Breast epithelium (tissue), 3 donors: ENCODE measurements around the gene ZMIZ1.

Source experiments
- POLR2AphosphoS5 ChIP-seq, 3 donors: sonication (generic); formaldehyde crosslinking; IDR thresholded peaks; one replicate each; pipeline ENCODE4 v1.6.1; 2017; ENCODE audit warnings: antibody characterized with exemption in 3 of 3
- TF ChIP-seq, protein P1 (sequence below), 3 donors: fragments of 450-650 bp; IDR thresholded peaks; one replicate each; pipeline ENCODE4 v1.5.1; 2016 to 2017; ENCODE audit warnings: antibody characterized with exemption in 3 of 3, mild to moderate bottlenecking in 3 of 3, moderate library complexity in 3 of 3

DNA sequence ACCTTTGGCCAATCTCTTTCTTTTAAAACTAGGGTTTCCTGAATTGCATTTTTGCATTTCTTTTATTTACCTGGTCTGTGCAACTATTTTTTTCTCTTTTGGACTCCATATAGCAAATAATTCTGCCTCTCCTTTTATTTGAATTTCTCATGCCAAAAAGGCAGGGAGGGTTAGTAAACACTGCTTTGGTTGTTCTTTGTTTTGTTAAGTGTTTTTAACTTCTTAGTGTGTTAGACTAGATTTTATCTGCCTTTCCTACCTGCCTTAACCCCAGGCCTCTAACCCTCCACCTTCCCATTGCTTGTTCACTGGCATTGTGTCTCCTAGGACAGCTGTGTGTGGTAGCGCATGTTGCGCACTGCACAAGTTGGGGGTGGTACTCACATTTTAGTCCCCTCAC is 18.1 kb downstream of the ZMIZ1 start:
- TF ChIP-seq, protein P1, sequence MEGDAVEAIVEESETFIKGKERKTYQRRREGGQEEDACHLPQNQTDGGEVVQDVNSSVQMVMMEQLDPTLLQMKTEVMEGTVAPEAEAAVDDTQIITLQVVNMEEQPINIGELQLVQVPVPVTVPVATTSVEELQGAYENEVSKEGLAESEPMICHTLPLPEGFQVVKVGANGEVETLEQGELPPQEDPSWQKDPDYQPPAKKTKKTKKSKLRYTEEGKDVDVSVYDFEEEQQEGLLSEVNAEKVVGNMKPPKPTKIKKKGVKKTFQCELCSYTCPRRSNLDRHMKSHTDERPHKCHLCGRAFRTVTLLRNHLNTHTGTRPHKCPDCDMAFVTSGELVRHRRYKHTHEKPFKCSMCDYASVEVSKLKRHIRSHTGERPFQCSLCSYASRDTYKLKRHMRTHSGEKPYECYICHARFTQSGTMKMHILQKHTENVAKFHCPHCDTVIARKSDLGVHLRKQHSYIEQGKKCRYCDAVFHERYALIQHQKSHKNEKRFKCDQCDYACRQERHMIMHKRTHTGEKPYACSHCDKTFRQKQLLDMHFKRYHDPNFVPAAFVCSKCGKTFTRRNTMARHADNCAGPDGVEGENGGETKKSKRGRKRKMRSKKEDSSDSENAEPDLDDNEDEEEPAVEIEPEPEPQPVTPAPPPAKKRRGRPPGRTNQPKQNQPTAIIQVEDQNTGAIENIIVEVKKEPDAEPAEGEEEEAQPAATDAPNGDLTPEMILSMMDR (IDR thresholded peaks at IDR 0.05) = no peak
- no peak for TF ChIP-seq POLR2AphosphoS5 (IDR thresholded peaks at IDR 0.05)
